ENCODE data around the gene GPC6.

- TF ChIP-seq, protein P1, sequence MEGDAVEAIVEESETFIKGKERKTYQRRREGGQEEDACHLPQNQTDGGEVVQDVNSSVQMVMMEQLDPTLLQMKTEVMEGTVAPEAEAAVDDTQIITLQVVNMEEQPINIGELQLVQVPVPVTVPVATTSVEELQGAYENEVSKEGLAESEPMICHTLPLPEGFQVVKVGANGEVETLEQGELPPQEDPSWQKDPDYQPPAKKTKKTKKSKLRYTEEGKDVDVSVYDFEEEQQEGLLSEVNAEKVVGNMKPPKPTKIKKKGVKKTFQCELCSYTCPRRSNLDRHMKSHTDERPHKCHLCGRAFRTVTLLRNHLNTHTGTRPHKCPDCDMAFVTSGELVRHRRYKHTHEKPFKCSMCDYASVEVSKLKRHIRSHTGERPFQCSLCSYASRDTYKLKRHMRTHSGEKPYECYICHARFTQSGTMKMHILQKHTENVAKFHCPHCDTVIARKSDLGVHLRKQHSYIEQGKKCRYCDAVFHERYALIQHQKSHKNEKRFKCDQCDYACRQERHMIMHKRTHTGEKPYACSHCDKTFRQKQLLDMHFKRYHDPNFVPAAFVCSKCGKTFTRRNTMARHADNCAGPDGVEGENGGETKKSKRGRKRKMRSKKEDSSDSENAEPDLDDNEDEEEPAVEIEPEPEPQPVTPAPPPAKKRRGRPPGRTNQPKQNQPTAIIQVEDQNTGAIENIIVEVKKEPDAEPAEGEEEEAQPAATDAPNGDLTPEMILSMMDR (IDR thresholded peaks at IDR 0.05; ENCODE audit: poor library complexity) = no peak
- no peak for TF ChIP-seq EZH2 (IDR thresholded peaks at IDR 0.05; ENCODE audit: borderline replicate concordance)
- no peak for TF ChIP-seq EZH2phosphoT487 (IDR thresholded peaks at IDR 0.05; ENCODE audit: low read depth, severe bottlenecking, unreplicated experiment)
Observed at GRCh38 chr13:94063848-94064247, 837.2 kb downstream of the GPC6 start.
